Measurements from ENCODE around the gene C1orf198. TPM values are rescaled to one million over a fixed set of nuclear protein-coding genes. Genes with fewer than 3 reads are reported as not detected.

C1orf198 gene
- total and polyA plus RNA-seq, 2 of the 8 experiments (the other 6 are each of a cell fraction or from before 2014, with no cell fraction given), result 30.6 to 45.0 TPM

- Histone ChIP-seq H2AK5ac (ENCODE audit: low read depth, low read length) (no peak overlapping the region), H3K79me2 (ENCODE audit: control insufficient read depth in 1 of 2, insufficient read depth in 2 of 2, low read length in 2 of 2) (no peaks in the 10 kb centered on the region), H2BK120ac (replicated peaks; ENCODE audit: low read depth, low read length) (no peak overlapping the region), H4K20me1 (replicated peaks in 1 of 2; ENCODE audit: control insufficient read depth in 1 of 2, insufficient read depth in 2 of 2, low read length in 2 of 2) (no peaks in the 10 kb centered on the region), H3K23me2 (ENCODE audit: low read depth, low read length) (no peaks in the 10 kb centered on the region), H4K5ac (ENCODE audit: insufficient read length, low read depth, low read length) (no peak overlapping the region), H4K91ac (replicated peaks; ENCODE audit: insufficient read length, low read length) (no peak overlapping the region), H3K18ac (ENCODE audit: extremely low read depth, low read length) (no peak overlapping the region), H4K8ac (ENCODE audit: extremely low read depth, insufficient read depth, low read length) (no peak overlapping the region), H3K56ac (replicated peaks; ENCODE audit: insufficient read length, low read depth, low read length) (no peak overlapping the region), H3K79me1 (ENCODE audit: low read depth, low read length) (no peaks in the 10 kb centered on the region), H2BK5ac (ENCODE audit: low read depth, low read length) (no peak overlapping the region), H2BK15ac (ENCODE audit: low read length) (no peak overlapping the region), H3K4me3 (ENCODE audit: extremely low read depth in 1 of 4, insufficient read depth in 2 of 4, low read depth in 3 of 4, low read length in 4 of 4) (no peak overlapping the region), H3K9ac (replicated peaks in 1 of 4; ENCODE audit: extremely low read depth in 1 of 4, low read depth in 3 of 4, low read length in 3 of 4) (no peak overlapping the region), H3K4me1 (replicated peaks in 1 of 4; ENCODE audit: control insufficient read depth in 3 of 4, insufficient read depth in 4 of 4, low read length in 3 of 4) (no peaks in the 10 kb centered on the region), H3K27ac (ENCODE audit: low read depth, low read length) (no peak overlapping the region), H3K23ac (ENCODE audit: insufficient read length) (no peak overlapping the region), H2BK20ac (ENCODE audit: low read length) (no peak overlapping the region), H2BK12ac (ENCODE audit: low read depth, low read length) (no peak overlapping the region), H3K14ac (ENCODE audit: insufficient read length) (no peak overlapping the region), H3K27me3 (replicated peaks in 1 of 4; ENCODE audit: control insufficient read depth in 3 of 4, extremely low read depth in 1 of 4, insufficient read depth in 3 of 4, low read length in 3 of 4) (no peaks in the 10 kb centered on the region), H3K36me3 (ENCODE audit: control insufficient read depth in 2 of 4, insufficient read depth in 4 of 4, low read length in 3 of 4) (no peaks in the 10 kb centered on the region), H2AFZ (ENCODE audit: low read length) (no peak overlapping the region), H3K4me2 (ENCODE audit: insufficient read depth in 1 of 2, low read depth in 2 of 2, low read length in 2 of 2) (no peak overlapping the region), H3K9me3 (ENCODE audit: insufficient read depth in 2 of 2, low read depth in 1 of 2, low read length in 1 of 2) (0 out of 4 replicates have a peak, but pooled peaks cover 0 to 2% of the 10 kb centered on the region in 2 experiments), H3K4ac (replicated peaks; ENCODE audit: insufficient read length, low read depth, low read length) (no peak overlapping the region)
- FAIRE-seq (no peak), DNase-seq (ENCODE audit: low read depth in 1 of 2, low spot score in 2 of 2) (peak in 1 of 2 experiments; percentile 17)
- TF ChIP-seq HDAC6 (IDR thresholded peaks at IDR 0.05; ENCODE audit: low read depth, low read length), result no peak
- TF ChIP-seq SUZ12 (IDR thresholded peaks at IDR 0.05; ENCODE audit: low read length), result no peak
- TF ChIP-seq TAF1 (IDR thresholded peaks at IDR 0.05; ENCODE audit: low read depth, low read length), result no peak
- TF ChIP-seq, protein P1, sequence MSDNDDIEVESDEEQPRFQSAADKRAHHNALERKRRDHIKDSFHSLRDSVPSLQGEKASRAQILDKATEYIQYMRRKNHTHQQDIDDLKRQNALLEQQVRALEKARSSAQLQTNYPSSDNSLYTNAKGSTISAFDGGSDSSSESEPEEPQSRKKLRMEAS (IDR thresholded peaks at IDR 0.05), result no peak
- TF ChIP-seq, protein P2, sequence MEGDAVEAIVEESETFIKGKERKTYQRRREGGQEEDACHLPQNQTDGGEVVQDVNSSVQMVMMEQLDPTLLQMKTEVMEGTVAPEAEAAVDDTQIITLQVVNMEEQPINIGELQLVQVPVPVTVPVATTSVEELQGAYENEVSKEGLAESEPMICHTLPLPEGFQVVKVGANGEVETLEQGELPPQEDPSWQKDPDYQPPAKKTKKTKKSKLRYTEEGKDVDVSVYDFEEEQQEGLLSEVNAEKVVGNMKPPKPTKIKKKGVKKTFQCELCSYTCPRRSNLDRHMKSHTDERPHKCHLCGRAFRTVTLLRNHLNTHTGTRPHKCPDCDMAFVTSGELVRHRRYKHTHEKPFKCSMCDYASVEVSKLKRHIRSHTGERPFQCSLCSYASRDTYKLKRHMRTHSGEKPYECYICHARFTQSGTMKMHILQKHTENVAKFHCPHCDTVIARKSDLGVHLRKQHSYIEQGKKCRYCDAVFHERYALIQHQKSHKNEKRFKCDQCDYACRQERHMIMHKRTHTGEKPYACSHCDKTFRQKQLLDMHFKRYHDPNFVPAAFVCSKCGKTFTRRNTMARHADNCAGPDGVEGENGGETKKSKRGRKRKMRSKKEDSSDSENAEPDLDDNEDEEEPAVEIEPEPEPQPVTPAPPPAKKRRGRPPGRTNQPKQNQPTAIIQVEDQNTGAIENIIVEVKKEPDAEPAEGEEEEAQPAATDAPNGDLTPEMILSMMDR (IDR thresholded peaks at IDR 0.05; ENCODE audit: control extremely low read depth in 1 of 3, insufficient read depth in 1 of 3, low read depth in 1 of 3, low read length in 3 of 3), result no peak
- TF ChIP-seq CTBP2 (IDR thresholded peaks at IDR 0.05; ENCODE audit: borderline replicate concordance, insufficient read depth, insufficient read length, low read length), result no peak
- TF ChIP-seq EZH2 (IDR thresholded peaks at IDR 0.05; ENCODE audit: low read depth, low read length, severe bottlenecking), result no peak
- no peak for TF ChIP-seq KDM5A (IDR thresholded peaks at IDR 0.05; ENCODE audit: low read length)
- WGBS, 2 experiments (ENCODE audit: extremely low coverage in 1 of 2, insufficient coverage in 1 of 2, insufficient read length in 1 of 2, insufficient replicate concordance in 2 of 2, low coverage in 1 of 2, low lambda C conversion rate in 2 of 2, missing lambda C conversion rate in 1 of 2), result 85% methylated on average over 3 of the region's 3 CpGs; no CpG with 5 or more reads in 1 of the 2 experiments
- ChIA-PET POLR2A (ENCODE audit: partially characterized antibody) (no interaction called here), CTCF (ENCODE audit: partially characterized antibody) (interaction anchor here (0.7 to 4.7 kb wide), 4 partner anchors 10 to 399 kb away, joined by 3 to 27 read pairs (median 4); no protein-coding TSS in a partner anchor)
These were observed 60.6 kb downstream of the C1orf198 start for GRCh38 chr1:230807561-230808280.
